K562 (cell line): Measurements from ENCODE around the gene FBXO9. TPM values are rescaled to one million over a fixed set of nuclear protein-coding genes. Genes with fewer than 3 reads are reported as not detected.

Source experiments
- ATAC-seq: fragments of 200-7000 bp; cut with Tn5 transposase; 3 replicates; pipeline ENCODE4 v1.9.1; 2020; ENCODE audit warnings: moderate library complexity
- BruUV-seq: library from RNA; stranded (reverse); fragments of 400-500 nt; replicated peaks from 2 replicates; lab custom pipeline; 2021; lab: Mats Ljungman, UMichigan
- CTCF ChIA-PET: fragments of 300-600 bp; formaldehyde crosslinking; extraction: SDS; loops from one replicate; lab custom pipeline; 2021; ENCODE audit warnings: low intra/inter-chr PET ratio; lab: Yijun Ruan, JAX
- POLR2A ChIA-PET: fragments of 300-600, 350-650 bp; sonication (Branson Sonifier 250); formaldehyde crosslinking; extraction: SDS; loops from one replicate; lab custom pipeline; 2021; ENCODE audit warnings: antibody characterized with exemption, inconsistent platforms; lab: Yijun Ruan, JAX
- DNase-seq, 4 experiments: peaks; one replicate each; pipeline versions ENCODE4 v3.0.0 to v3.0.0-alpha.2; 2011 to 2018; ENCODE audit warnings: low spot score in 3 of 4, mixed read lengths in 3 of 4; ENCODE audit errors: extremely low read depth in 1 of 4
- FAIRE-seq: peaks from 2 replicates; lab custom pipeline; 2011; peaks lifted over from hg19 to GRCh38; lab: Jason Lieb, UNC
- H2AFZ ChIP-seq: 2 replicates; pipeline ENCODE4 v1.6.0; 2011; ENCODE audit warnings: low read depth, low read length, control low read depth, inconsistent platforms
- H3K27ac ChIP-seq: fragments of 200-600 bp; 3 replicates; pipeline ENCODE4 v1.8.0; 2011; ENCODE audit warnings: low read depth, mild to moderate bottlenecking, control low read depth, inconsistent platforms, low read length, moderate library complexity, mixed read lengths; ENCODE audit errors: extremely low read depth
- H3K27me3 ChIP-seq, 2 experiments: fragments of 300-600 bp in 1 of 2; 2 replicates in 1 of 2; 3 replicates in 1 of 2; pipeline versions ENCODE4 v1.6.0 to v1.8.0; 2011; ENCODE audit warnings: inconsistent platforms in 2 of 2, low read length in 2 of 2, mild to moderate bottlenecking in 1 of 2, mixed read lengths in 1 of 2, moderate library complexity in 1 of 2; ENCODE audit not compliant: control insufficient read depth in 2 of 2, insufficient read depth in 2 of 2
- H3K36me3 ChIP-seq: fragments of 300-600 bp; 3 replicates; pipeline ENCODE4 v1.8.0; 2011; ENCODE audit warnings: mild to moderate bottlenecking, low read length, inconsistent platforms; ENCODE audit not compliant: control insufficient read depth, insufficient read depth
- H3K4me1 ChIP-seq, 2 experiments: fragments of 200-600 bp in 1 of 2; replicated peaks in 1 of 2; 2 replicates in 1 of 2; 3 replicates in 1 of 2; pipeline versions ENCODE4 v1.5.1 to v1.8.0; 2011; ENCODE audit warnings: inconsistent platforms in 2 of 2, low read length in 2 of 2, mild to moderate bottlenecking in 1 of 2, mixed read lengths in 1 of 2, moderate library complexity in 1 of 2; ENCODE audit not compliant: control insufficient read depth in 2 of 2, insufficient read depth in 2 of 2
- H3K4me2 ChIP-seq: 2 replicates; pipeline ENCODE4 v1.6.1; 2011; ENCODE audit warnings: low read length, control low read depth, inconsistent platforms, mixed read lengths; ENCODE audit not compliant: insufficient read depth
- H3K4me3 ChIP-seq: fragments of 200-600 bp; sonication (generic), shearing (Covaris generic); 2 replicates; pipeline ENCODE4 v1.5.1; 2016; ENCODE audit warnings: control low read depth, inconsistent platforms
- H3K79me2 ChIP-seq: fragments of 200-600 bp; 3 replicates; pipeline ENCODE4 v1.8.0; 2011; ENCODE audit warnings: low read length, inconsistent platforms; ENCODE audit not compliant: control insufficient read depth, insufficient read depth
- H3K9ac ChIP-seq, 2 experiments: 2 replicates each; pipeline versions ENCODE4 v1.6.0 to v1.6.1; 2011; ENCODE audit warnings: low read depth in 2 of 2, low read length in 2 of 2, control low read depth in 1 of 2, inconsistent platforms in 1 of 2, mild to moderate bottlenecking in 1 of 2, mixed read lengths in 1 of 2; ENCODE audit not compliant: insufficient read depth in 1 of 2
- H3K9me1 ChIP-seq: one replicate; pipeline ENCODE4 v1.6.0; 2011; ENCODE audit warnings: inconsistent platforms, mild to moderate bottlenecking, low read length, moderate library complexity; ENCODE audit not compliant: control insufficient read depth, insufficient read depth
- H3K9me3 ChIP-seq: replicated peaks from 2 replicates; pipeline ENCODE4 v1.5.1; 2011; ENCODE audit warnings: low read depth, low read length, inconsistent platforms; ENCODE audit not compliant: control insufficient read depth, insufficient read depth
- H4K20me1 ChIP-seq: replicated peaks from 2 replicates; pipeline ENCODE4 v1.6.1; 2011; ENCODE audit warnings: low read length, inconsistent platforms, mixed read lengths; ENCODE audit not compliant: control insufficient read depth, insufficient read depth
- ATF3 ChIP-seq, 2 experiments: fragments of 450-650 bp in 1 of 2; sonication (generic) in 1 of 2; formaldehyde crosslinking in 1 of 2; IDR thresholded peaks in 1 of 2; conservative IDR thresholded peaks in 1 of 2; 2 replicates each; pipeline versions ENCODE4 v1.6.1 to v1.8.1; 2016 to 2023; ENCODE audit warnings: mild to moderate bottlenecking in 2 of 2, moderate library complexity in 2 of 2, inconsistent platforms in 1 of 2, missing genetic modification reagents in 1 of 2
- BACH1 ChIP-seq: fragments of 200-800 bp; sonication (Bioruptor generic); IDR thresholded peaks from 2 replicates; pipeline ENCODE4 v1.6.1; 2016; ENCODE audit warnings: missing genetic modification characterization, missing compliant biosample characterization
- CBFA2T3 ChIP-seq: fragments of 450-650 bp; IDR thresholded peaks from 2 replicates; pipeline ENCODE4 v1.6.1; 2017
- CBX2 ChIP-seq: fragments of 200-600 bp; sonication (generic); IDR thresholded peaks from one replicate; pipeline ENCODE4 v1.6.1; 2012; ENCODE audit warnings: mild to moderate bottlenecking, low read length, inconsistent platforms; ENCODE audit not compliant: insufficient read depth, poor library complexity, severe bottlenecking
- ETV1 ChIP-seq: fragments of 450-650 bp; conservative IDR thresholded peaks from 2 replicates; pipeline ENCODE4 v1.6.1; 2016; ENCODE audit warnings: missing genetic modification characterization, control low read depth, low read depth, missing compliant biosample characterization
- KHSRP ChIP-seq: fragments of 450-650 bp; IDR thresholded peaks from 2 replicates; pipeline ENCODE4 v1.6.1; 2017
- LEF1 ChIP-seq: fragments of 450-650 bp; IDR thresholded peaks from 2 replicates; pipeline ENCODE4 v1.6.1; 2016; ENCODE audit warnings: mild to moderate bottlenecking
- MAFF ChIP-seq: IDR thresholded peaks from 2 replicates; pipeline ENCODE4 v1.6.1; 2012; ENCODE audit warnings: low read length, improper control_type of control experiment
- MXD1 ChIP-seq: fragments of 250-450 bp; sonication (Bioruptor Pico); IDR thresholded peaks from 2 replicates; pipeline ENCODE4 v1.8.0; 2021; ENCODE audit warnings: borderline replicate concordance, mild to moderate bottlenecking, moderate library complexity; ENCODE audit not compliant: poor library complexity, severe bottlenecking
- NONO ChIP-seq, 2 experiments: fragments of 200-400 bp in 1 of 2; fragments of 450-650 bp in 1 of 2; formaldehyde crosslinking in 1 of 2; IDR thresholded peaks; 2 replicates each; pipeline ENCODE4 v1.6.1; 2017; ENCODE audit warnings: low read depth in 2 of 2, mild to moderate bottlenecking in 2 of 2, moderate library complexity in 2 of 2, low read length in 1 of 2
- PHF20 ChIP-seq: fragments of 450-650 bp; IDR thresholded peaks from 2 replicates; pipeline ENCODE4 v1.6.1; 2018; ENCODE audit not compliant: partially characterized antibody
- PHTF2 ChIP-seq: fragments of 250-450 bp; sonication (Bioruptor Pico); IDR thresholded peaks from 2 replicates; pipeline ENCODE4 v1.5.0; 2021; ENCODE audit warnings: mild to moderate bottlenecking
- PTTG1 ChIP-seq: fragments of 450-650 bp; IDR thresholded peaks from 2 replicates; pipeline ENCODE4 v1.6.1; 2016; ENCODE audit warnings: low read depth, mild to moderate bottlenecking, missing genetic modification characterization, missing compliant biosample characterization
- XRCC3 ChIP-seq: fragments of 450-650 bp; IDR thresholded peaks from 2 replicates; pipeline ENCODE4 v1.6.1; 2017; ENCODE audit warnings: mild to moderate bottlenecking, moderate library complexity
- ZBTB1 ChIP-seq: sonication (generic); formaldehyde crosslinking; IDR thresholded peaks from 2 replicates; pipeline ENCODE4 v1.8.1; 2023; ENCODE audit warnings: missing genetic modification reagents, low read depth, mild to moderate bottlenecking, borderline replicate concordance
- ZNF146 ChIP-seq: IDR thresholded peaks from one replicate; pipeline ENCODE4 v1.6.1; 2018; ENCODE audit warnings: missing compliant biosample characterization; ENCODE audit not compliant: unreplicated experiment
- ZNF347 ChIP-seq: fragments of 450-650 bp; formaldehyde crosslinking; IDR thresholded peaks from 2 replicates; pipeline ENCODE4 v1.4.0; 2020; ENCODE audit warnings: low read depth, mild to moderate bottlenecking, moderate library complexity
- in situ Hi-C: fragments of 300-500 bp; cut with MboI; formaldehyde crosslinking; loops from 4 replicates; pipeline ENCODE4 v1.15.0; 2018; ENCODE audit warnings: inconsistent platforms, mixed read lengths
- intact Hi-C: fragments of 100-400 bp; cut with micrococcal nuclease; formaldehyde crosslinking; loops from 2 replicates; pipeline ENCODE4 v1.14.2; 2022
- polyA plus RNA-seq, 8 experiments: library from polyadenylated mRNA; depleted of rRNA in 4 of 8; stranded (reverse) in 5 of 8; unstranded in 3 of 8; fragments of >200 nt; fragmentation: Nextera tagmentation in 2 of 8; fragmentation: Illumina TruSeq in 1 of 8; extraction: Ambion mirVana in 2 of 8; extraction: Trizol in 1 of 8; gene quantifications; 2 replicates each; pipeline versions ENCODE4 v1.2.1 to v1.2.3, GENCODE V29; 2011 to 2014; ENCODE audit warnings: inconsistent platforms in 1 of 8, missing spikeins in 1 of 8
- total RNA-seq, 7 experiments: library from RNA; depleted of rRNA in 6 of 7; stranded (reverse); fragments of >200 nt in 6 of 7; fragmentation: Illumina TruSeq in 2 of 7; extraction: Trizol in 2 of 7; gene quantifications; 2 replicates each; pipeline versions ENCODE4 v1.2.1 to v1.2.3, GENCODE V29; 2011 to 2021; ENCODE audit warnings: low replicate concordance in 1 of 7
- TF ChIP-seq, protein P1 (sequence below): fragments of 450-650 bp; IDR thresholded peaks from 2 replicates; pipeline ENCODE4 v1.6.1; 2016; ENCODE audit warnings: borderline replicate concordance

FBXO9 gene
- total and polyA plus RNA-seq, 9 of the 15 experiments (the other 6 are each of a cell fraction or from before 2014, with no cell fraction given): 10.1 to 85.3 (median 51.4) TPM

GRCh38 chr6:53042112-53042511 is 23.1 kb upstream of the FBXO9 start (continued):
- TF ChIP-seq, protein P1, sequence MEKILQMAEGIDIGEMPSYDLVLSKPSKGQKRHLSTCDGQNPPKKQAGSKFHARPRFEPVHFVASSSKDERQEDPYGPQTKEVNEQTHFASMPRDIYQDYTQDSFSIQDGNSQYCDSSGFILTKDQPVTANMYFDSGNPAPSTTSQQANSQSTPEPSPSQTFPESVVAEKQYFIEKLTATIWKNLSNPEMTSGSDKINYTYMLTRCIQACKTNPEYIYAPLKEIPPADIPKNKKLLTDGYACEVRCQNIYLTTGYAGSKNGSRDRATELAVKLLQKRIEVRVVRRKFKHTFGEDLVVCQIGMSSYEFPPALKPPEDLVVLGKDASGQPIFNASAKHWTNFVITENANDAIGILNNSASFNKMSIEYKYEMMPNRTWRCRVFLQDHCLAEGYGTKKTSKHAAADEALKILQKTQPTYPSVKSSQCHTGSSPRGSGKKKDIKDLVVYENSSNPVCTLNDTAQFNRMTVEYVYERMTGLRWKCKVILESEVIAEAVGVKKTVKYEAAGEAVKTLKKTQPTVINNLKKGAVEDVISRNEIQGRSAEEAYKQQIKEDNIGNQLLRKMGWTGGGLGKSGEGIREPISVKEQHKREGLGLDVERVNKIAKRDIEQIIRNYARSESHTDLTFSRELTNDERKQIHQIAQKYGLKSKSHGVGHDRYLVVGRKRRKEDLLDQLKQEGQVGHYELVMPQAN: no peak
- peak; percentile 94 for TF ChIP-seq MAFF
- TF ChIP-seq ZNF146 (CRISPR knock-in tag): no peak
- peak; percentile 27; the same call in 1 of the 2 replicates for TF ChIP-seq CBFA2T3
- no peak for TF ChIP-seq PHTF2
- no peak for TF ChIP-seq ZBTB1 (CRISPR knock-in tag)
- no peak for TF ChIP-seq KHSRP
- peak; percentile 80 for TF ChIP-seq BACH1 (tag)
- no peak for TF ChIP-seq ZNF347 (CRISPR knock-in tag)
- TF ChIP-seq PHF20: no peak

DNA sequence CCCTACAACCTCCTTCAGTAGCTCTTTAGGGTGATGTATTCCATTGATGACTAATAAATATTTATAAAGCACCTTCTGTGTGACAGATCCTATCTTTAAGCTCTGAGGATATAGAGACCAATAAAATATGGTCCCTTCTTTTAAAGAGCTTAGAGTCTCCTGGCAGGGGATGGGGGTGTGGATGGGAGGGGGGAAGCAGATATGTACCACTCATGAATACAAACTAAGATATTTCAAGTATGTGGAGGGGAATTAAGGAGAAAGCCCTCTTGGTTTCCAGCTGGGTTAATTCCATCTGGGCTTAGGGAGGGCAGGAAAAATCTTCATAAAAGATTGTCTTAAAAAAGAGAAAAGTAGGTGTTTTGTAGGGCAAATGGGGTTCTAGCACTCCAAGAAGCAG is 21.6 kb upstream of the FBXO9 start:
- no TSS peak for BruUV-seq
- H3K9me1 ChIP-seq: no peaks in the 10 kb centered on the region
- ATAC-seq (no peak), FAIRE-seq (no peak), DNase-seq (no peak)
- in situ Hi-C loops (no loop called here), intact Hi-C loops (no loop called here)
- no peak overlapping the region for H2AFZ ChIP-seq
- H3K79me2 ChIP-seq: no peaks in the 10 kb centered on the region
- H3K36me3 ChIP-seq: peaks cover 13% of the 10 kb centered on the region; the same call in 1 of the 3 replicates
- no peak overlapping the region for H3K27ac ChIP-seq
- H3K27me3 ChIP-seq: no peaks in the 10 kb centered on the region
- no peak overlapping the region for H3K9ac ChIP-seq
- peaks cover 0 to 10% of the 10 kb centered on the region in 2 experiments; a peak in 3 of 5 replicates for H3K4me1 ChIP-seq
- H3K4me2 ChIP-seq: no peak overlapping the region
- ChIA-PET POLR2A (interaction anchor here (0.6 to 0.8 kb wide), 2 partner anchors 10 to 21 kb away, joined by 4 read pairs; no protein-coding TSS in a partner anchor), CTCF (no interaction called here)
- no peak overlapping the region for H3K4me3 ChIP-seq
- no peaks in the 10 kb centered on the region for H4K20me1 ChIP-seq
- no peaks in the 10 kb centered on the region for H3K9me3 ChIP-seq
- TF ChIP-seq XRCC3: no peak
- TF ChIP-seq ATF3 (IDR thresholded peaks at IDR 0.05): no peak
- no peak for TF ChIP-seq ATF3 (CRISPR knock-in tag; conservative IDR thresholded peaks at IDR 0.05)
- no peak for TF ChIP-seq LEF1
- no peak for TF ChIP-seq MXD1
- TF ChIP-seq CBX2: no peak
- TF ChIP-seq PTTG1 (tag): no peak
- no peak for TF ChIP-seq NONO (IDR thresholded peaks at IDR 0.05; ENCODE audit: low read depth in 2 of 2, low read length in 1 of 2)
- TF ChIP-seq ETV1 (tag): no peak
